ENCODE measurements around the gene PPM1G.
"Not testable (repeated sequence)": the region's sequence is repeated elsewhere in the genome, so short reads cannot be mapped to it uniquely, and the experiment has no call there.

The PPM1G gene

DNA sequence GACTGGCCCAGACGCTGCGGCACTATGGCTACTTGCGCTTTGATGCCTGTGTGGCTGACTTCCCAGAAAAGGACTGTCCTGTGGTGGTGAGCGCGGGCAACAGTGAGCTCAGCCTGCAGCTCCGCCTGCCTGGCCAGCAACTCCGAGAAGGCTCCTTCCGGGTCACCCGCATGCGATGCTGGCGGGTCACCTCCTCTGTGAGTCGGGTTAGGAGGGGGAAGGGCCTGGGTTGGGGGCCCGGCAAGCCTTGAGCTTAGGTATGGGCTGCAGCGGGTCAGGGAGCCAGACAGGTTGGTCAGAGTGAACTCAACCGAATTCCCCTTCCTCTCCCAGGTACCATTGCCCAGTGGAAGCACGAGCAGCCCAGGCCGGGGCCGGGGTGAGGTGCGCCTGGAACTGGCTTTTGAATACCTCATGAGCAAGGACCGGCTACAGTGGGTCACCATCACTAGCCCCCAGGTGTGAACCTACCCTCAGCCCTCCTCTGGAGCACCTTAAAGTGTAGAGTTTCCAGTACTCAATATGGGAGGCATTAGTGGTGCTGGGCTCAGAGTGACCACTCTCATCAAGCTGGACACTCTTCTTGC is 33.8 kb downstream of the PPM1G start:
- DNase-seq (ENCODE audit: low spot score) = no peak

DNA sequence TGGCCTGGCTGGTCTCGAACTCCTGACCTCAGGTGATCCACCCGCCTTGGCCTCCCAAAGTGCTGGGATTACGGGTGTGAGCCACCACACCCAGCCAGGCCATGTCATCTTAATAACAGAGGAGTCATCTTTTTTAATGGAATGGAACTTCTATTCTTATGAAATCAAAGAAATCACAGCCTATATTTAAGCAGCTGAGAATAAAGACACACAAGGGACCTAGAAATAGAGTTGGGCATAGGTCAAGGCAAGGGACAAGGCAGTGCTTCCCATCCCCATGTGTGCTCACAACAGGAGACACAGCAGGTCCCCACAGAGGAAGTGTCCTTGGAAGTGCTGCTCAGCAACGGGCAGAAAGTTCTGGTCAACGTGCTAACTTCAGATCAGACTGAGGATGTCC is 35.8 kb downstream of the PPM1G start:
- DNase-seq (ENCODE audit: low spot score) = no peak

DNA sequence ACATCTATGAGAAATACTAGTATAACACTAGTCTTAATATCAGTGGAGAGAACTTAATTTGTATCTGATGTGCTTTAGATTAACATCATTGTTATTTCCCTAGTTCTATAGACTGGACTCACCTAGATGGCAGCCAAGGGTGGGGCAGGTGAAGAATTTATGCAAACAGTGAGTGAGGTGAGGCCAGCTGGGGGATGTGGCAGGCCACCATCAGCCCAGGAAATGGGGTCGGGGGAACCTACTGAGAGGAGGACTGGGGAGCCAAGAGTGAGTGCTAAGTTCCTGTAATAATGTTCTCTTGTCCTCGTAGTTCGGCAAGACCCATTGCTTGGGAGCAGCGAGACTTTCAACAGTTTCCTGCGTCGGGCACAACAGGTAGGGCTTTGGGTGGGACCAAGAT is 36.5 kb downstream of the PPM1G start:
- no peak for DNase-seq (ENCODE audit: low spot score)

DNA sequence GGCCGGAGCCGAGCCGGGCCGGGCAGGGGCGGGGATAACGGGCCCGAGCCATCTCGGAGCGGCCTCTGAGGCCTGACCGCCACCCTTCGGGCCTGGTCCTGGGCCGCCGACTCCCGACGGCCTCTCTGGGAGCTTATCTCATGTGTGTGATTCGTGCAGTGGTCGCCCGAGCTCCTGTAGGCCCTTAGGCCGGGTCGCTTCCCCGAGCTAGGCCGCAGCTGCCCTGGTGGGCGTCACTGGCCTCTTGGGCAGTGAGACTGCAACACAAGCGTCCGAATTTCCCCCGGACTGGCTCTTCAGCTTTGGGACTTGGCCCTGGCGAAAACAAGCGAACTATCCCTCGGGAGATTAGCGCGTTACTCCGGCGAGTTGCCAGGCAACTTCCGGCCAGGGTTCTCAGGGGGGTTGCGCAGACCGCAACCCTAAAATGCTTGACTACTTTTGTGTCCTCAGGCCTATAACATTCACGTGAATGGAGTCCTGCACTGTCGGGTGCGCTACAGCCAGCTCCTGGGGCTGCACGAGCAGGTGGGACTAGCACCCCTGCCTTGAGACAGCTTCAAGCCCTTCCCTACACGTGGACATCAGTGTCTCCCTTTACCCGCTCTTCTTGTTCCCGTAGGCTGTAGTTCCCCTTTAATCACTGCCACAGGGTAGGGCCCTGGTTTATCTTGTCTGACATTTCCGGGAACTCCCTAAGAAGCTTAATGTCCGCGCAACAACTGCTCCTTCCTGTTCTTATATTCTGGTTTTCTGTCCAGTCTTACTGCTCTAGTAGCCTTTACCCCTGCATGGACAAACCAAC is 38.4 kb downstream of the PPM1G start:
- DNase-seq (ENCODE audit: low spot score) = no peak

- peak; percentile 99 for DNase-seq (ENCODE audit: low spot score)
These were observed 39.2 kb downstream of the PPM1G start, which contains the start of the genes EIF2B4 and SNX17 for GRCh38 chr2:27370026-27370815. TSS of gene EIF2B4 (minus strand) at chr2:27370338. CDS start at chr2:27370314, 24 bp downstream. TSS of gene SNX17 (plus strand) at chr2:27370616. CDS start at chr2:27370744, 128 bp downstream.

- DNase-seq (ENCODE audit: low spot score) = no peak
These were observed 39.8 kb downstream of the PPM1G start for GRCh38 chr2:27369471-27370025.

GRCh38 chr2:27363933-27364332 is 45.5 kb downstream of the PPM1G start:
- no peak for DNase-seq (ENCODE audit: low spot score)

GRCh38 chr2:27362678-27363420 is 46.5 kb downstream of the PPM1G start:
- no peak for DNase-seq (ENCODE audit: low spot score)

DNA sequence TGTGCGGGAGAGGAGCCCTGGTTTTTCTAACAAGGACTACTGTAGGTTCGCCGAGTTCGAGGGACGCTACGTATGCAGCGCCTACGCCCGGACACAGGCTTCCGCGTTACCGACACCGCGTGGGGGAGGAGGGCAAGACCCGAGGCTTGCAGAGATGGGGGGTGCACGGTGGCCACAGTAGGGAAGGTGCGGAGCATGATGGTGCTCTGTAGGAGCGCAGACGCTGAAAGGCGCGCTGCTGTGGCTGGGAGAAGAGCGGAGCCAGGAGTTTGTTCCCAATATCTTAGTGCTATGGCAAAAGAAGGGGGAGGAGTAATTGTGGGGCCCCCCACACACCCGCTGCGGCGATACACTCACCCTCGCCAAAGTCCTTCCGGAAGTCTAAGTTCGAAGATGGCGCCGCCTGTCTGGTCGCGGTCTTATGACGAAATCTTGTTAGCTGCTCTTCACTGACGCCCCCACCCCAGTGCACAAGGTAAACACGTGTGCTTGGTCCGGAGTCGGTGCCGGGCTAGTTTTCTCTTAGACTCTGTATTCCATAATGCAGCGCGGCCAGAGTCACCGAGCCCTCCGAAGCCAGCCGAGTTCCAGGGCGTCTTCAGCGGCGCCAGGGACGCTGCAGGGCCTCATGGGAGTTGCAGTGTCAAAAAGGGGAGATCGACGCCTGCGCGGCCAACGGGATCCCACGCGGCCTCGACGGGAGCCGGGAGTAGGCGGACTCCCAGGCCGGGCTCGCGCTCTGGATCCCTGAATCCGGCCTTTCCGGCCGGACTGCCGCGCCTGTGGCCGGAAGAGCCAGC is 52.8 kb downstream of the PPM1G start, which contains the start of gene GTF3C2:
Gene GTF3C2, minus strand, starts transcription at position 383 of the 800 bp plus-strand sequence. CDS start 13,210 bp downstream, outside the sequence.
- DNase-seq (ENCODE audit: low spot score) = peak; percentile 97

- DNase-seq (ENCODE audit: low spot score) = no peak
These were observed 53.4 kb downstream of the PPM1G start for GRCh38 chr2:27356056-27356381.

GRCh38 chr2:27354597-27354927 is 54.8 kb downstream of the PPM1G start:
- no peak for DNase-seq (ENCODE audit: low spot score)

GRCh38 chr2:27353762-27354596 is 55.4 kb downstream of the PPM1G start:
- DNase-seq (ENCODE audit: low spot score) = no peak

DNA sequence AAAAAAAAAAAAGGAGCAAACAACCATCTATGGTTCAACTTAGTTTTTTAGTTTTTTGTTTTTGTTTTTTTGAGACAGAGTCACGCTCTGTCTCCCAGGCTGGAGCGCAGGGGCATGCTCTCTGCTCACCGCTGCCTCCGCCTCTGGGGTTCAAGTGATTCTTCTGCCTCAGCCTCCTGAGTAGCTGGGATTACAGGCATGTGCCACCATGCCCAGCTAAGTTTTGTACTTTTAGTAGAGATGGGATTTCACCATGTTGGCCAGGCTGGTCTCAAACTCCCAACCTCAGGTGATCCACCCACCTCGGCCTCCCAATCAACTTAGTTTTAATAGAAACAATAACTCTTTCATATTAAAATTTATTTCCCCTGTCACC is 56.0 kb downstream of the PPM1G start:
- DNase-seq (ENCODE audit: low spot score) = not testable (repeated sequence)

DNA sequence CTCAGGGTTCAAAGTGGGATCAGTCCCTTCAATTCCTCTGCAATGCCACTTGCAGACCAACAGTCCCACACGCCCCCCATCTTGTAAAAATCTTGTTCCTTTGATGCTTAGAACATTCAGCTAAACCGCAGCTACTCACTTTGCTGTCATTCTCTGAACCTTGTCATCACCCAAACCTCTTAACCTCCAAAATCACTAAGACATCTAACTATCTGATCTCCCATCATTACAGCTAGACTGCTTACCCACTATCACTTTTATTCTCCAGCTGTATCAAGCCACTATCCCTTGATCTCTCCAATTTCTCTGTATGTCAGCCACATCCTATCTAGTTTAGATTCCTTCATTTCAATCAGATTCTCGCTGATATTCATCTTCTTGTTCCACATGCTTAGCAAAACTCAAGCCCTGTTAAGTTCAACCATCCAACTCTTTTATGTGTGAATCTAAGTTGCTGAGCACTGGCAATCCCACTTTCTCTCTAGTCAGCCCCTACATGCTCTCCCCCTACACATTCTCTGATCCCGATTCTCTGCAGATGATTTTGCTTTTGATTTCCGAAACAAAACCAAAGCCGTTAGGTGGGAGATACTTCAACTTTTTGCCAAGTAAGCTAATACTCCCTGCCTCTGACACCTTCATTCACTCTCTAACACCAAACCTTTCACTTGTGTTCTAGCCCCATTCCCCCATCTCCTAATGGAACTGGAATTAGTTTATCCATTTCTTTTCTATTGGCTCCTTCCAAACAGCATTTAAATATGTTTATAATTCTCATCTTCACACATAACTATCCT is 57.4 kb downstream of the PPM1G start:
- DNase-seq (ENCODE audit: low spot score) = no peak

DNA sequence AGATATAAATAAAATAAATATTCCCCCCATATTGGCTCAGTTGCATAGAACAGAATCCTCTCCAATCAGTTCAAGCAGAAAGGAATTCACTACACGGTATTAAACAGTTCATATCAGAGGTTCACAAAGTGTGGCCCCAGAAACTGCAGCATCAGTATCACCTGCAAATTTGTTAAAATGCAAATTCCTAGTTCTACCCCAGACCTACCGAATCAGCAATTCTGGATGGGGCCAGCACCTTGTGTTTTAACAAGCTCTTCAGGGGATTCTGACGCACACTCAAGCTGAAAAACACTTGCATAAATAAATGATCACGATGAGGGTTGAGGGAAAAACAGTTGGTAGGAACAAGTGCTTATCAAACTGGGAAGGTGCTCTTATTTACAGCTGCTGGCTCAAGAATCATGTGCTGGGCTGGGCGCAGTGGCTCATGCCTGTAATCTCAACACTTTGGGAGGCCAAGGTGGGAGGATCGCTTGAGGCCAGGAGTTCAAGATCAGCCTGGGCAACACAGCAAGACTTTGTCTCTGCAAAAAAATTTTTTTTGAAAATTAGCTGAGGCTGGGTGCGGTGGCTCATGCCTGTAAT is 59.2 kb downstream of the PPM1G start:
- no peak for DNase-seq (ENCODE audit: low spot score)

DNA sequence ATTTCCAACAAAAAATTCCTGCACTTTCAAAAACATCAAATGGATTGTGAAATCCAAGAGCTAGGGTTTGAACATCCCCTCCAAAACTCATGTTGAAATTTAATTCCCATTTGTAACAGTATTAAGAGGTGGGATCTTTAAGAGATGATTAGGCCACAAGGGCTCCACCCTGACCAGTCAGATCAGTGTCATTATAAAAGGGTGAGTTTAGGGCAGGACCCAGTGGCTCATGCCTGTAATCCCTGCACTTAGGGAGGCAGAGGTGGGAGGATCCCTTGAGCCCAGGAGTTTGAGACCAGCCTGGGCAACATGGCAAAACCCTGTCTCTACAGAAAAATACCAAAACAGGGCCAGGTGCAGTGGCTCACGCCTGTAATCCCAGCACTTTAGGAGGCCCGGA is 61.8 kb downstream of the PPM1G start:
- no peak for DNase-seq (ENCODE audit: low spot score)

DNA sequence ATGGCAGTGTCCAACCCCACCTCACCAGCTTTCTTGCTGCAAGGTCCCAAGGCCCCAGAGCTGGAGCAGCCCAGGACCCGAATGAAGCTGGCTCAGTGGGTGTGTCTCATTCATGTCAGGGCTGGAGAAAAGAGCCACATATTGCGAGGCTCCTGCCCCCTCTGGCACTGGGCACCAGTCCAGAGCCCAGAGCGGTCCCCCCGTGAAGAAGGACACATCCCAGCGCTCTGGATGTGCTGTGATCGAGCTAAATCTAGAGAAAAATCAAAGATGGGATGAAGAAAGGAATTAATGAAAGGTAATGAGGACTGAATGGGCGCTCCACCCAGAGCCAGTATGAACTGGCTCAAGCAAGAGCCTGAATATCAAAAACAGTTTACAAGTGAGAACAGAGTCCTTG is 73.2 kb downstream of the PPM1G start:
- no peak for DNase-seq (ENCODE audit: low spot score)

- DNase-seq (ENCODE audit: low spot score) = no peak
These were observed 74.1 kb downstream of the PPM1G start for GRCh38 chr2:27335311-27335710.

Data from ecto neural progenitor cell (in vitro differentiated cells).